ENCODE measurements around the gene PRKD2. TPM values are rescaled to one million over a fixed set of nuclear protein-coding genes. Genes with fewer than 3 reads are reported as not detected.
A peak's percentile ranks its signal among the peaks of the same experiment; 100 is the strongest.
"Not testable (repeated sequence)": the region's sequence is repeated elsewhere in the genome, so short reads cannot be mapped to it uniquely, and the experiment has no call there.

The PRKD2 gene
- total RNA-seq, 1 donor from 2014 or later, result 58.9 TPM

DNA sequence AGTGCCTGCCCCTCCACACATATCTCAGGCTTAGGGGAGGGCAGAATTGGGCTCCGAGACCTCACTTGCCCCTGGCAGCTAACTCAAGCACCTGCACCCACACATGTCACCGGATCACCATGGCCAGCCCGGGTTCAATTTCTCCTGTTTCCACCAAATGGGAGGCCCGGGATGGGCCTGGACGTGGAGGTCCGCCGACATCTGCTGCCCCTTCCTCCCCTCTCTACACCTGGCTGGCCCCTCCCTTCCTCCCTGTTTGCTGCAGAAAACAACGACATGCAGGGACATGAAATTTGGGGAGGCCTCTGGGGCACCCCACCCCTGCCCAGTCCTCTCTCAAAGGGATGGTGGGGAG lies 1.3 kb downstream of the PRKD2 start:
- TF ChIP-seq, protein P1, sequence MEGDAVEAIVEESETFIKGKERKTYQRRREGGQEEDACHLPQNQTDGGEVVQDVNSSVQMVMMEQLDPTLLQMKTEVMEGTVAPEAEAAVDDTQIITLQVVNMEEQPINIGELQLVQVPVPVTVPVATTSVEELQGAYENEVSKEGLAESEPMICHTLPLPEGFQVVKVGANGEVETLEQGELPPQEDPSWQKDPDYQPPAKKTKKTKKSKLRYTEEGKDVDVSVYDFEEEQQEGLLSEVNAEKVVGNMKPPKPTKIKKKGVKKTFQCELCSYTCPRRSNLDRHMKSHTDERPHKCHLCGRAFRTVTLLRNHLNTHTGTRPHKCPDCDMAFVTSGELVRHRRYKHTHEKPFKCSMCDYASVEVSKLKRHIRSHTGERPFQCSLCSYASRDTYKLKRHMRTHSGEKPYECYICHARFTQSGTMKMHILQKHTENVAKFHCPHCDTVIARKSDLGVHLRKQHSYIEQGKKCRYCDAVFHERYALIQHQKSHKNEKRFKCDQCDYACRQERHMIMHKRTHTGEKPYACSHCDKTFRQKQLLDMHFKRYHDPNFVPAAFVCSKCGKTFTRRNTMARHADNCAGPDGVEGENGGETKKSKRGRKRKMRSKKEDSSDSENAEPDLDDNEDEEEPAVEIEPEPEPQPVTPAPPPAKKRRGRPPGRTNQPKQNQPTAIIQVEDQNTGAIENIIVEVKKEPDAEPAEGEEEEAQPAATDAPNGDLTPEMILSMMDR (IDR thresholded peaks at IDR 0.05), result no peak
- ATAC-seq (no peak), DNase-seq (no peak)
- Histone ChIP-seq H3K4me3 (peak overlapping the region; percentile 87), H3K27me3 (no peaks in the 10 kb centered on the region), H3K9me3 (no peaks in the 10 kb centered on the region), H3K4me1 (peaks cover 35% of the 10 kb centered on the region), H3K36me3 (peaks cover 13% of the 10 kb centered on the region), H3K27ac (peak overlapping the region; percentile 86)
- intact Hi-C loops (cut with DNase I), result no loop called here

- intact Hi-C loops (cut with DNase I), result no loop called here
- DNase-seq (no peak), ATAC-seq (peak; percentile 10)
- Histone ChIP-seq H3K27ac (peak overlapping the region; percentile 86), H3K36me3 (peaks cover 15% of the 10 kb centered on the region), H3K9me3 (no peaks in the 10 kb centered on the region), H3K27me3 (no peaks in the 10 kb centered on the region), H3K4me3 (peak overlapping the region; percentile 87), H3K4me1 (peaks cover 35% of the 10 kb centered on the region)
- TF ChIP-seq, protein P1 (IDR thresholded peaks at IDR 0.05), result no peak
These were observed 2.3 kb downstream of the PRKD2 start for GRCh38 chr19:46714444-46715106.

- Histone ChIP-seq H3K4me3 (peak overlapping the region; percentile 87), H3K9me3 (no peaks in the 10 kb centered on the region), H3K27ac (peak overlapping the region; percentile 86), H3K27me3 (no peaks in the 10 kb centered on the region), H3K36me3 (peaks cover 21% of the 10 kb centered on the region), H3K4me1 (peaks cover 34% of the 10 kb centered on the region)
- intact Hi-C loops (cut with DNase I), result no loop called here
- TF ChIP-seq, protein P1 (IDR thresholded peaks at IDR 0.05), result no peak
- DNase-seq, result peak; percentile 96
- peak; percentile 80 for ATAC-seq
These were observed 3.0 kb downstream of the PRKD2 start for GRCh38 chr19:46713781-46714443.

- Histone ChIP-seq H3K27ac (peak overlapping the region; percentile 86), H3K4me1 (peaks cover 23% of the 10 kb centered on the region), H3K36me3 (peaks cover 29% of the 10 kb centered on the region), H3K4me3 (peak overlapping the region; percentile 87)
- H3K27me3 ChIP-seq; intact Hi-C loops (cut with DNase I); DNase-seq; ATAC-seq; H3K9me3 ChIP-seq: not testable (repeated sequence)
These were observed 4.1 kb downstream of the PRKD2 start for GRCh38 chr19:46712768-46713338.

GRCh38 chr19:46710687-46711086 lies 6.2 kb downstream of the PRKD2 start:
- intact Hi-C loops (cut with DNase I), result no loop called here
- DNase-seq (no peak), ATAC-seq (no peak)
- Histone ChIP-seq H3K27ac (no peak overlapping the region), H3K9me3 (no peaks in the 10 kb centered on the region), H3K27me3 (no peaks in the 10 kb centered on the region), H3K4me1 (peaks cover 15% of the 10 kb centered on the region), H3K4me3 (no peak overlapping the region), H3K36me3 (peaks cover 39% of the 10 kb centered on the region)
- TF ChIP-seq, protein P1 (IDR thresholded peaks at IDR 0.05), result no peak

All from upper lobe of right lung (tissue), 1 donor.